GM13977 (cell line): ENCODE measurements around the gene MS4A10.

ENCODE experiments used
- DNase-seq: peaks from one replicate; pipeline ENCODE4 v3.0.0; 2012; ENCODE audit warnings: low spot score
- in situ Hi-C: fragments of 300-500 bp; cut with MboI; formaldehyde crosslinking; loops from one replicate; pipeline ENCODE4 v1.12.0; 2022; ENCODE audit warnings: low sequenced_read_pairs, low pct_unique_long_range_greater_than_20kb, mixed read lengths, inconsistent platforms; ENCODE audit not compliant: unreplicated experiment
- TF ChIP-seq, protein P1 (sequence below): IDR thresholded peaks from 2 replicates; pipeline ENCODE4 v1.5.1; 2012; ENCODE audit warnings: mild to moderate bottlenecking, control low read depth; ENCODE audit not compliant: insufficient read depth; ENCODE audit errors: extremely low read depth, missing control alignments

The MS4A10 gene

GRCh38 chr11:60785136-60785535 lies at the start of gene MS4A10:
MS4A10 (plus strand) TSS chr11:60785333; CDS start chr11:60790336, 5,003 bp downstream.
- no peak for DNase-seq
- in situ Hi-C loops: loop anchor here (10.0 kb wide), 1 partner anchor 70 kb away; the partner anchor contains the start of gene PTGDR2
- TF ChIP-seq, protein P1, sequence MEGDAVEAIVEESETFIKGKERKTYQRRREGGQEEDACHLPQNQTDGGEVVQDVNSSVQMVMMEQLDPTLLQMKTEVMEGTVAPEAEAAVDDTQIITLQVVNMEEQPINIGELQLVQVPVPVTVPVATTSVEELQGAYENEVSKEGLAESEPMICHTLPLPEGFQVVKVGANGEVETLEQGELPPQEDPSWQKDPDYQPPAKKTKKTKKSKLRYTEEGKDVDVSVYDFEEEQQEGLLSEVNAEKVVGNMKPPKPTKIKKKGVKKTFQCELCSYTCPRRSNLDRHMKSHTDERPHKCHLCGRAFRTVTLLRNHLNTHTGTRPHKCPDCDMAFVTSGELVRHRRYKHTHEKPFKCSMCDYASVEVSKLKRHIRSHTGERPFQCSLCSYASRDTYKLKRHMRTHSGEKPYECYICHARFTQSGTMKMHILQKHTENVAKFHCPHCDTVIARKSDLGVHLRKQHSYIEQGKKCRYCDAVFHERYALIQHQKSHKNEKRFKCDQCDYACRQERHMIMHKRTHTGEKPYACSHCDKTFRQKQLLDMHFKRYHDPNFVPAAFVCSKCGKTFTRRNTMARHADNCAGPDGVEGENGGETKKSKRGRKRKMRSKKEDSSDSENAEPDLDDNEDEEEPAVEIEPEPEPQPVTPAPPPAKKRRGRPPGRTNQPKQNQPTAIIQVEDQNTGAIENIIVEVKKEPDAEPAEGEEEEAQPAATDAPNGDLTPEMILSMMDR: no peak

DNA sequence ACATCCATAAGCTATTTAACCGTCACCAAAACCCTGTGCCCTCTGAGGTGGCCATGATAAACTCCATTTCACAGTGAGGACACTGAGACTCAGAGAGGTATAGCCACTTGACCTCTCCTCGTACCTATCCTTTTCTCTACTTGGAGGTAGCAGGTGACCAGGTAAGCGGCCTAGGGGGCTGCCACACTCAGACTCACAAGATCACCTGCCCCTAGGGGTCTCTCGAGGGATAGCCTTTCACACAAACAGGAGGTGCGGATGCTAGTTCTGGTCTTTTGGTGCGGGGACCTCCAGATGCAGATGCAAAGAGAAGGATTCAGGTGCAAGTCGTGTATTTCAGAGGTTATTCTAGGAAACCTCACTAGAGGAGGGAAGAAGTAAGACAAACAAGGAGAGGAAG lies 46.0 kb upstream of the MS4A10 start:
- TF ChIP-seq, protein P1: no peak
- DNase-seq: no peak
- in situ Hi-C loops: no loop called here

DNA sequence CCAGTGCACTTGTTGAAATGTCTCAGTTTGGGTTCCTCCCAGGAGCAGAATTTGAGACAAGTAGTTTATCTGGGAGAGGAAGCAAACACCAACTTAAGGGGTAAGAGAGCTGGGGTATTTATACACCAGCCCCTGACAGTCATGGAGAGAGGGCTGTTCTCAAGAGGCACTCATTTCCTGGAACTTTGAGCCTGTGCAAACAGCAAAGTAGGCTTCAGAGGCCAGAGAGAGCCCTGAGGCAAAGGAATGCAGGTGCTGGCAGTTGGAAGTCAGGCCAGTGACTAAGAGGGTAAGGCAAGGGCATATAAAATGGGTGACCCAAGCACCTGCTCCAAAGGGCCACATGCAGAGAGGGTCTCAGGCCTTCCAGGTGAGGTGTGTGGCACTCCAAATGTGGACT lies 44.6 kb upstream of the MS4A10 start:
- in situ Hi-C loops: no loop called here
- TF ChIP-seq, protein P1: no peak

DNA sequence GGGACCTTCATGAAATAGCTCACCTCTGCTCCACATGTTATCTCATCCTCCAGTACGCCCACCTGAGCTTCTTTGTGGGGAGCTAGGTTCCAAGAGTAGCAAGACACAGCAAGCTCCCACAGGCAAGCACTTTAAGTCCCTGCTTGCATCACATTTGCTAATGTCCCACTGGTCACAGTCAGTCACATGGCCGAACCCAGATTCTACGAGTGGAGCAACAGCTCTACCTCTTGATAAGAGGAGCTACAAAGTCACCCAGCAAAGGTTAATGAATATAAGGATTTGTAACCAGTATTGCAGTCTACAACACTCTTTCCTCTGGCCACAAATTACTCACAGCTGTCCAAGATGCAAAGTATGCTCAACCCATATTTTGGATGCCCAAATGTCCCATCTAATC lies 43.7 kb upstream of the MS4A10 start:
- DNase-seq: no peak
- in situ Hi-C loops: no loop called here

More for the DNA sequence above, 44.6 kb upstream of the MS4A10 start:
- no peak for DNase-seq

DNA sequence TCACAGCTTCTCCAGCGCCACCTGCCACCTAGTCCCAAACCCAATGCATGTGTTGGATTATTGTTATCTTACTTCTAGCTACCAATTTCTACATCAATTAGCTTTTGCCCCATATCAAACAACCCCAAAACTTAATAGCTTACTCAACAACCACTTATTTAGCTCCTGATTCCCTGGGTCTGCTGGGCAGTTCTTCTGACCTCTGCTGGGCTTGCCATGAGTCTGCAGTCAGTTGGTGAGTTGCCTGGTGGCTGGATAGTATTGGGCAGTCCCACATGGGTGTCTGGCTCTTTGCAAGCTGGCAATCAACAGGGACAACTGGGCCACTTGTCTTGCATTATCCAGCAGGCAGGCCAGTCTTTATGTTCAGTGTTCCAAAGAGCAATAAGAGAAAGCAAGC lies 42.1 kb upstream of the MS4A10 start:
- TF ChIP-seq, protein P1: no peak
- no peak for DNase-seq
- in situ Hi-C loops: no loop called here

More for the DNA sequence above, 43.7 kb upstream of the MS4A10 start:
- TF ChIP-seq, protein P1: no peak

DNA sequence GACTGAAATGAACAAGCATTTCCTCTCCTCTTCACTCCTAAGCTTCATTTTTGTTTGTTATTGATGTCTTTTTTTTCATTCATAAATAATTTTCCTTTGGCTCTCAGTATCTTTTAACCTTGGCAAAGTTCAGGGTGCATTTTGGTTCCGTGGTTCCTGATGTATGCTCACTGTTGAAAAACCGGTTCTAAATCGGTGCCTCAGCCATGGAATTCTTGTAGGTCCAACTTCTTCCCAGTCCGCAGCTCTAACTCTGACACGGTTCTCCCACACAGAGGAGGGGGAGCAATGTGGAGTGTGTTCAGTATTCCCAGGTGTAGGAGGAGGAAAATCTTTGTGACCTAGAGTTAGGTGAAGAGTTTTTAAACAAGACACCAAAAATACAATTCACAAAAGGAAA lies 41.0 kb upstream of the MS4A10 start:
- in situ Hi-C loops: no loop called here
- TF ChIP-seq, protein P1: no peak
- no peak for DNase-seq

DNA sequence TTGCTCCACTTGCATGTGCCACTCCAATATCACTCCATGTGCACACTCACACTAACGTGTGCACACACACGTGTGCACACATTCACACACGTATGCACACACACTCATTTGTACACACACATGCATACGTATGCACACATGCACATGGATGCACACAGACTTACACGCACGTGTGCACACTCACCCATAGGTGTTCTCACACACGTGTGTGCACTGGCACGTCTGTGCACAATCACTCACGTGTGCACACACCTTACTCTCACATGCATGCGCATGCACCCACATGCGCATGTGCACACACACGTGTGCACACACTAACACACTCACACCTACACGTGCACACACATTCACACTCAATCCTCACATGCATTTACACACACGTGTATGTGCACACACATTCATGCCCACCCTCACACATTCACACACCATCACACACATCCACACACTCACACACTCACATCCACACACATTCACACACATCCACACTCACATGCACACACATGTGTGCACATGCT lies 37.7 kb upstream of the MS4A10 start:
- TF ChIP-seq, protein P1: no peak
- DNase-seq: no peak
- in situ Hi-C loops: no loop called here
